ENCODE measurements around the gene FBXW5. TPM values are rescaled to one million over a fixed set of nuclear protein-coding genes. Genes with fewer than 3 reads are reported as not detected.

FBXW5 gene
- total RNA-seq, 1 donor from 2014 or later = 157 TPM

DNA sequence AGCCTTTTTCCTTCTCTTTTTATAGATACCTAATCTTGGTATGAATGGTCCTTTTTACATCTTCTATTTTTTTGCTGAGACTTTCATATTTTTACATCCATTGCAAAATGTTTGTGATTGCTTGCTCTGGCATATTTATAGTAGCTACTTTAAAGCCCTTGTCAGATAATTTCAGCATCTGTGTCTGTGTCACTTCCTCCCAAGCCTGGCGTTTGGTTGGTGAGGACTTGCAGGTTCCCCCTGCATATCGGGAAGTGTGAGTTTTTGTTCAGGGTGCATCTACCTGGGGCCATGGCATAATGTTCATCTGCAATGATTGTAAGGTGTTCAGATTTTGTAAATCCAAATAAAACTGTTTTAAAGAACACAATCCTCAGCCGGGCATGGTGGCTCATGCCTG lies 8.9 kb downstream of the FBXW5 start:
- H3K27ac ChIP-seq (replicated peaks) = no peak overlapping the region
- no peaks in the 10 kb centered on the region for H3K9me3 ChIP-seq (replicated peaks)
- intact Hi-C loops (cut with micrococcal nuclease) = loop anchor here (10.0 kb wide), 1 partner anchor 51 kb away; the partner anchor contains the start of gene TRAF2
- H3K4me3 ChIP-seq = no peak overlapping the region
- H3K36me3 ChIP-seq = peaks cover 19% of the 10 kb centered on the region
- no peaks in the 10 kb centered on the region for H3K27me3 ChIP-seq (ENCODE audit: low read depth)
- DNase-seq = no peak
- no peak for TF ChIP-seq CTCF (IDR thresholded peaks at IDR 0.05; ENCODE audit: borderline replicate concordance)
- peaks cover 15% of the 10 kb centered on the region for H3K4me1 ChIP-seq

- no peak for TF ChIP-seq CTCF (IDR thresholded peaks at IDR 0.05; ENCODE audit: borderline replicate concordance)
- Histone ChIP-seq H3K27ac (replicated peaks) (no peak overlapping the region), H3K36me3 (peaks cover 6% of the 10 kb centered on the region), H3K4me1 (peaks cover 16% of the 10 kb centered on the region), H3K27me3 (ENCODE audit: low read depth) (no peaks in the 10 kb centered on the region), H3K9me3 (replicated peaks) (no peaks in the 10 kb centered on the region), H3K4me3 (no peak overlapping the region)
- no peak for DNase-seq
- intact Hi-C loops (cut with micrococcal nuclease) = loop anchor here (10.0 kb wide), 1 partner anchor 49 kb away; the partner anchor contains the start of gene TRAF2
Measured at GRCh38 chr9:136934277-136934676, 10.3 kb downstream of the FBXW5 start.

- TF ChIP-seq CTCF (IDR thresholded peaks at IDR 0.05; ENCODE audit: borderline replicate concordance) = no peak
- Histone ChIP-seq H3K27me3 (ENCODE audit: low read depth) (no peaks in the 10 kb centered on the region), H3K4me3 (no peak overlapping the region), H3K36me3 (no peaks in the 10 kb centered on the region), H3K9me3 (replicated peaks) (no peaks in the 10 kb centered on the region), H3K4me1 (peaks cover 38% of the 10 kb centered on the region), H3K27ac (replicated peaks) (no peak overlapping the region)
- intact Hi-C loops (cut with micrococcal nuclease) = loop anchor here (10.0 kb wide), 1 partner anchor 47 kb away; the partner anchor contains the start of gene TRAF2
- no peak for DNase-seq
Measured at GRCh38 chr9:136931611-136932130, 12.9 kb downstream of the FBXW5 start.

GRCh38 chr9:136930014-136930413 lies 14.5 kb downstream of the FBXW5 start:
- Histone ChIP-seq H3K36me3 (peaks cover 7% of the 10 kb centered on the region), H3K27ac (replicated peaks) (peak overlapping the region; percentile 91), H3K4me3 (no peak overlapping the region), H3K4me1 (peaks cover 55% of the 10 kb centered on the region), H3K9me3 (replicated peaks) (no peaks in the 10 kb centered on the region), H3K27me3 (ENCODE audit: low read depth) (no peaks in the 10 kb centered on the region)
- no peak for DNase-seq
- no peak for TF ChIP-seq CTCF (IDR thresholded peaks at IDR 0.05; ENCODE audit: borderline replicate concordance)
- intact Hi-C loops (cut with micrococcal nuclease) = loop anchor here (10.0 kb wide), 1 partner anchor 45 kb away; the partner anchor contains the start of gene TRAF2

DNA sequence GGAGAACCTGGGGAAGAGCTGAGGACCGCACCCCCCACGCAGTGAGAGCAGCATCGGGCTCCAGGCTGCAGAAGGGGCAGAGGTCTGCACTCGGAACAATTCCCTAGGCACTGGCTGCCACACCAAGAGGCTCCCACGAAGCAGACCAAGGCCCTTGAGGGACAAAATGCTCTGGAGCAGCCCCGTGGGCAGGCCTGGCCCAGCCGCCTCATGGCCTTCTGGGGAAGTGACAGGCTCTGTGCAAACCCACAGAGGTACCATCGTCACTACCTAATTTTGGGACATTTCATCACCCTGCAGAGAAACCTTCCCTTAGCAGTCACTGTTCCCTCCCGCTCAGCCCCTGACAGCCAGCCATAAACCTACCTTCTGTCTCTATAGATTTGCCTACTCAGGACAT lies 15.9 kb downstream of the FBXW5 start:
- DNase-seq = peak; percentile 62
- no peaks in the 10 kb centered on the region for H3K9me3 ChIP-seq (replicated peaks)
- peak overlapping the region; percentile 91 for H3K27ac ChIP-seq (replicated peaks)
- peak; percentile 53 for TF ChIP-seq CTCF (IDR thresholded peaks at IDR 0.05; ENCODE audit: borderline replicate concordance)
- intact Hi-C loops (cut with micrococcal nuclease) = loop anchor here (10.0 kb wide), 1 partner anchor 64 kb away; the partner anchor contains the start of gene EDF1
- H3K4me1 ChIP-seq = peaks cover 69% of the 10 kb centered on the region
- no peaks in the 10 kb centered on the region for H3K27me3 ChIP-seq (ENCODE audit: low read depth)
- peaks cover 13% of the 10 kb centered on the region for H3K36me3 ChIP-seq
- H3K4me3 ChIP-seq = peak overlapping the region; percentile 52
